GM19455 (cell line): ENCODE measurements around the gene EIF2B4.
"Not testable (repeated sequence)": the region's sequence is repeated elsewhere in the genome, so short reads cannot be mapped to it uniquely, and the experiment has no call there.

Experiments
- ATAC-seq: cut with Tn5 transposase; IDR thresholded peaks from one replicate; pipeline ENCODE4 v1.9.1; 2021; ENCODE audit not compliant: unreplicated experiment

The EIF2B4 gene

DNA sequence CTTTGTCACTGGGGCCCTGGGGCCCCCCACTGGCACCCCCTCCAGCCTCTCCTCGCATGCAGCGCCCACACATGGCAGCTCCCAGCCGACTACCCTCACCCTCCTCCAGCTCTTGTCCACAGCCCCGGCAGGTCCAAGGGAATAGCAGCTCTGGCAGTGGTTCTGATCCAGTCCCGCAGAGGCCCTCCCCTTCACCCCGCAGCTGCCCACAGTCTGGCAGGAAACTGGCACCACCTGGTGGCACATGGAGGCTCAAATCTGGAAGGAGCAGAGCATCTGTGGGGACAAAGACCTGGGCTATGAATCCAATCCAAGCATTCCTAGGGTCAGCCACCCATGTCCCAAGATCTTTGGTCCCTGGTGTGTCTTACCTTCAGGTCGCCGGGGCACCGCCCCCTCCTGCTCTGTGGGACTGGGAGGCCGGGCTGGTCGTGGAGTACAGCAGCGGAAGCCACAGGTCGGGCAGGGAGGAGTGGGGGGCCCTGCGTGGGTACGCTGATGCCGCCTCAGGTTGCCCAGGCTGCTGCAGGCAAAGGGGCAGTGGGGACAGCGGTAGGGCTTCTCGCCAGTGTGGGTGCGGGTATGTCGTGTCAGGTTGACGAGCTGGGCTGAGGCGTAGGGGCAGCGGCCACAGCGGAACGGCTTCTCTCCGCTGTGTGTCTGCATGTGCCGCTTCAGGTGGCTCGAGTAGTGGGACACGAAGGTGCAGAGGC, 8.1 kb upstream of the EIF2B4 start:
- ATAC-seq: no peak

DNA sequence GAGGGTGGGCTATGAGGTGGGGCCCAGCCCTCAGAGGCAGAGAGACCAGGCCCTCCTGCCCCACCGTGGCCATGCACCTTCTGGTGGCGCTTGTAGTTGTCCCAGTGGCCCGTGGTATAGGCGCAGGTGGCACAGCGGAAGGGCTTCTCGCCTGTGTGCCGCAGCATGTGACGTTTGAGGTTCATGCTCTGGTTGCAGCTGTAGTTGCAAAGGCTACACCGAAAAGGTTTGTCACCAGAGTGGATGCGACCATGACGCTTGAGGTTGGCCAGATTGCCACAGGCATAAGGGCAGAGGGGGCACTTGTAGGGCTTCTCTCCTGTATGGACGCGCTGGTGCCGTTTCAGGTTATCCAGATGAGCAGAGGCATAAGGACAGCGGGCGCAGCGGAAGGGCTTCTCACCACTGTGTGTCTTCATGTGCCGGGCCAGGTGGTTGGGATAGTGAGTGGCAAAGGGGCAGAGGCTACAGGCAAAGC, 7.5 kb upstream of the EIF2B4 start:
- no peak for ATAC-seq

DNA sequence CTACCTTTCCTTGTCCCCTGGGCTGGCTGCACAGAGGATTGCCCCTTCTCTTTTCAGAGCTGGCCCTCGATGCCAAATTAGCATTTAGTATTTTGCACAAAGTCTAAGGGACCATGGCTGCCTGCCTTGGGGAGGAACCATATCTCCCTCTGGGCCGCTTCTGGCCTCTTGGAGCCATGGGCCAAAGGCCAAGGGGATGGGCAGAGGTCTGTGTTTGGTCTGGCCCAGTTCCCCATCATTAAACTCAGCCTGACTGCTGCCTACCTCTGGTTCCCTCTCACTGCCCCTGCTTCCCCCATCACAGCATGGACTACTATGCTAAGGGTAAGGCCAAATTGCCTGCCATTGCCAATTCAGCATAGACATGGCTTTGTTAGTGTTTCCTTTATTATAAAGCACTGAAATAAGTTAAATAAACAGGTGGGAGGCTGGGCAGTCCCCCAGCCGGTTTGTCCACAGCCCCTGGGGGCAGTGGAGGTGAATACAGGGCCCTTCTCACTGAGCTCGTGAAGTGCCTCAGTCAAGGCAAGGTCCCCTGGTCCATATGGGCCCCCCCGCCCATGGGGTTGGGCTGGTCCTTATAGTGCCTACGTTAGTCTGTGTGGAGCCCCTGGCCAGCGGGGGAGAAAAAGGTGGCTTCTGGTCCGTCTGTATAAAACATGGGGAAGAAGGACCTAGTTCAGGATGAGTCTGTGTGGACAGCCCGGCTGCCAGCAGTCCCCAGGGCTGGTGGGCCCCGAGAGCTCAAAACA, 6.9 kb upstream of the EIF2B4 start:
- no peak for ATAC-seq

DNA sequence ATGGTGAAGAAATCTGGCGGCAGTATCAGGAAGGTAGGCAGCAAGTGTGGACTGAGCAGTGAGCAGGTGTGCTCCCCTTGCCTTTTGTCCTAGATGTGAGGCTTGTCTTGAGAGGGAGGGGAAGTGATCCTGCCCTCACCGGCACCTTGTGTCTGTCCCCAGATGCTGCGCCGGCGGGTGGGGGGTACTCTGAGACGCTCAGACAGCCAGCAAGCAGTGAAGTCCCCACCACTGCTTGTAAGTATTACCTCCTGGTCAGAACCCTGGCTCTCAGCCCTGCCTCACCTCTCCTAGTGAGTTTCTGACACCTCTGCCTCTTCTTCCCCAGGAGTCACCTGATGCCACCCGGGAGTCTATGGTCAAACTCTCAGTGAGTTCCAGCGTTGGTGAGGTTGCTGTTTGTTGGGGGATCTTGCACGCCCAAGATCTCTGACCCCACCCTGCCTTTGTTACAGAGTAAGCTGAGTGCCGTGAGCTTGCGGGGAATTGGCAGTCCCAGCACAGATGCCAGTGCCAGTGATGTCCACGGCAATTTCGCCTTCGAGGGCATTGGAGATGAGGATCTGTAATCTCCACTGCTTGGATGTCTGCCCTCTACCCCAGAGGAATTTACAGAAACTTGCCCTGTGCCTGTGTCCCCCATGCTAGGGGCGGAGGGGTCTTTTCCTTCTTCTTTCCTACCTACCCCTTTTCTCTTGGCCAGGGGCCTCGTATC, 6.2 kb upstream of the EIF2B4 start:
- ATAC-seq: no peak

DNA sequence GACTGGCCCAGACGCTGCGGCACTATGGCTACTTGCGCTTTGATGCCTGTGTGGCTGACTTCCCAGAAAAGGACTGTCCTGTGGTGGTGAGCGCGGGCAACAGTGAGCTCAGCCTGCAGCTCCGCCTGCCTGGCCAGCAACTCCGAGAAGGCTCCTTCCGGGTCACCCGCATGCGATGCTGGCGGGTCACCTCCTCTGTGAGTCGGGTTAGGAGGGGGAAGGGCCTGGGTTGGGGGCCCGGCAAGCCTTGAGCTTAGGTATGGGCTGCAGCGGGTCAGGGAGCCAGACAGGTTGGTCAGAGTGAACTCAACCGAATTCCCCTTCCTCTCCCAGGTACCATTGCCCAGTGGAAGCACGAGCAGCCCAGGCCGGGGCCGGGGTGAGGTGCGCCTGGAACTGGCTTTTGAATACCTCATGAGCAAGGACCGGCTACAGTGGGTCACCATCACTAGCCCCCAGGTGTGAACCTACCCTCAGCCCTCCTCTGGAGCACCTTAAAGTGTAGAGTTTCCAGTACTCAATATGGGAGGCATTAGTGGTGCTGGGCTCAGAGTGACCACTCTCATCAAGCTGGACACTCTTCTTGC, 5.5 kb upstream of the EIF2B4 start:
- ATAC-seq: no peak

DNA sequence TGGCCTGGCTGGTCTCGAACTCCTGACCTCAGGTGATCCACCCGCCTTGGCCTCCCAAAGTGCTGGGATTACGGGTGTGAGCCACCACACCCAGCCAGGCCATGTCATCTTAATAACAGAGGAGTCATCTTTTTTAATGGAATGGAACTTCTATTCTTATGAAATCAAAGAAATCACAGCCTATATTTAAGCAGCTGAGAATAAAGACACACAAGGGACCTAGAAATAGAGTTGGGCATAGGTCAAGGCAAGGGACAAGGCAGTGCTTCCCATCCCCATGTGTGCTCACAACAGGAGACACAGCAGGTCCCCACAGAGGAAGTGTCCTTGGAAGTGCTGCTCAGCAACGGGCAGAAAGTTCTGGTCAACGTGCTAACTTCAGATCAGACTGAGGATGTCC, 3.4 kb upstream of the EIF2B4 start:
- ATAC-seq: no peak

DNA sequence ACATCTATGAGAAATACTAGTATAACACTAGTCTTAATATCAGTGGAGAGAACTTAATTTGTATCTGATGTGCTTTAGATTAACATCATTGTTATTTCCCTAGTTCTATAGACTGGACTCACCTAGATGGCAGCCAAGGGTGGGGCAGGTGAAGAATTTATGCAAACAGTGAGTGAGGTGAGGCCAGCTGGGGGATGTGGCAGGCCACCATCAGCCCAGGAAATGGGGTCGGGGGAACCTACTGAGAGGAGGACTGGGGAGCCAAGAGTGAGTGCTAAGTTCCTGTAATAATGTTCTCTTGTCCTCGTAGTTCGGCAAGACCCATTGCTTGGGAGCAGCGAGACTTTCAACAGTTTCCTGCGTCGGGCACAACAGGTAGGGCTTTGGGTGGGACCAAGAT, 2.8 kb upstream of the EIF2B4 start:
- ATAC-seq: no peak

DNA sequence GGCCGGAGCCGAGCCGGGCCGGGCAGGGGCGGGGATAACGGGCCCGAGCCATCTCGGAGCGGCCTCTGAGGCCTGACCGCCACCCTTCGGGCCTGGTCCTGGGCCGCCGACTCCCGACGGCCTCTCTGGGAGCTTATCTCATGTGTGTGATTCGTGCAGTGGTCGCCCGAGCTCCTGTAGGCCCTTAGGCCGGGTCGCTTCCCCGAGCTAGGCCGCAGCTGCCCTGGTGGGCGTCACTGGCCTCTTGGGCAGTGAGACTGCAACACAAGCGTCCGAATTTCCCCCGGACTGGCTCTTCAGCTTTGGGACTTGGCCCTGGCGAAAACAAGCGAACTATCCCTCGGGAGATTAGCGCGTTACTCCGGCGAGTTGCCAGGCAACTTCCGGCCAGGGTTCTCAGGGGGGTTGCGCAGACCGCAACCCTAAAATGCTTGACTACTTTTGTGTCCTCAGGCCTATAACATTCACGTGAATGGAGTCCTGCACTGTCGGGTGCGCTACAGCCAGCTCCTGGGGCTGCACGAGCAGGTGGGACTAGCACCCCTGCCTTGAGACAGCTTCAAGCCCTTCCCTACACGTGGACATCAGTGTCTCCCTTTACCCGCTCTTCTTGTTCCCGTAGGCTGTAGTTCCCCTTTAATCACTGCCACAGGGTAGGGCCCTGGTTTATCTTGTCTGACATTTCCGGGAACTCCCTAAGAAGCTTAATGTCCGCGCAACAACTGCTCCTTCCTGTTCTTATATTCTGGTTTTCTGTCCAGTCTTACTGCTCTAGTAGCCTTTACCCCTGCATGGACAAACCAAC, 880 bp upstream of the EIF2B4 start:
- peak; percentile 38 for ATAC-seq

DNA sequence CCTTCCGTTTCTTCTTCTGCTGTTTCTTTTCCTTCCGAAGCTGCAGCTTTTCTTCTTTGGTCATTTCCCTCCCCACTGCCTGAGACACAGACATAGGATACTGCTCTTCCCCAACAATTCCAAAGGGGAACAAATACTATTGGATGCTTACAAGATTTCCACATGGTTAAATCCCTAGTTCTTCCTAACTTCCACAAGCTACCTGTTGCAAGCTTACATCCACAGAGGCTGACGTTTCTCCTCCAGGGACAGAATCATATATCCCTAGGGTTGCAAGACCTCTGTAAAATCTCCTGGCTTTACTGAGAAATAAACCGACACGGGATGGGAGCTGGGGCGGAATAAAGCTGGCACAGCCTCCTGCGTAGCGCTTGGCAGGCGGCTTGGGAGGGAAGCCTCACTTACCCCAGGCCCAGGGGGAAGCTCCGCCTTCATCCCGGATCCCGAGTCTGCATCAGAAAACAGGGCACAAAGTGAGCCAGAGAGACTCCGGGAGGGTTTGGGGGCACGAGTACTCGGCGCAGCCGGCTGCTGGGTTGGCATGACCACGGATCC, 590 bp downstream of the EIF2B4 start:
- ATAC-seq: peak; percentile 16

DNA sequence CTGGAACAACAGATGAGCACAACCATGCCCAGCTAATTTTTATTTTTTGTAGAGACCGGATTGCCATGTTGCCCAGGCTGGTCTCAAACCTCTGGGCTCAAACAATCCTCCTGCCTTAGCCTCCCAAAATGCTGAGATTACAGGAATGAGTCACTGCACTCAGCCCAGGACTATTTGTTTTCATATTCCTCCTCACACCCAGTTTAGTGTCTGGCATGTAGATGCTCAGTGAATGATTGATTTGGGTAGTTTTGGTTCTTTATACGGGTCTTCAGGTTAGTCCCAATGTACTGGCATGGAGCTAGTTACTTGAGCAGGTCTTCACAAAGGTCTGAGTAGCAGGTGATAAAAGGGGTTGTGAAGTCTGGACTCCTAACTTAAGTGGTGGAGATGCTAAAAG, 6.2 kb downstream of the EIF2B4 start:
- no peak for ATAC-seq

DNA sequence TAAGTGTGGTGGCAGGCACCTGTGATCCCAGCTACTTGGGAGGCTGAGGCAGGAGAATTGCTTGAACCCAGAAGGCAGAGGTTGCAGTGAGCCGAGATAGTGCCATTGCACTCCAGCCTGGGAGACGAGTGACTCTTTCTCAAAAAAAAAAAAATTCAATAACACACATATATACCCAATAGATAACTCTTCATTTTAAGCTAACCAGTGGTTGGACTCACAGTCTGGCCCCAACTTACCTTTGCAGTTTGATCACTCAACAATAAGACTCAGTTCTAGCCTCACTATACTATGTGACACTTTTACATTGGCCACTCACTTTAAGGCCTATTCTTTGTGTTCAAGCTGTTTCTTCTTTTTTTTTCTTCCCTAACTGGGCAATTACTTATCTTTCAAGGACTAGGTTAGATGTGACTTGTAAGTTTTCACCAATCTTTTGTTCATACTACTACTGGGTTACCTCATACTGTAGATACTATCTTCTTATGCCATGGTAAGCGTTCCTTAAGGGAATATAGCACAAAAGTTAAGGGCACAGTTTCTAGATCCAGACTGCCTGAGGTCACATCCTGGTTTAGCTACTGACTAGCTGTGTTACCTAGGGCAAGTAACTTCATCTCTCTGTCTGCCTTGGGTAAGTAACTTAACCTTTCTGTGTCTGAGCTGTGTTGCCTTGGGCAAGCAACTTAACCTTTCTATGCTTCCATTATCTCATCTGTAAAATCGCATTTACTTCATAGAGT, 7.3 kb downstream of the EIF2B4 start:
- no peak for ATAC-seq

DNA sequence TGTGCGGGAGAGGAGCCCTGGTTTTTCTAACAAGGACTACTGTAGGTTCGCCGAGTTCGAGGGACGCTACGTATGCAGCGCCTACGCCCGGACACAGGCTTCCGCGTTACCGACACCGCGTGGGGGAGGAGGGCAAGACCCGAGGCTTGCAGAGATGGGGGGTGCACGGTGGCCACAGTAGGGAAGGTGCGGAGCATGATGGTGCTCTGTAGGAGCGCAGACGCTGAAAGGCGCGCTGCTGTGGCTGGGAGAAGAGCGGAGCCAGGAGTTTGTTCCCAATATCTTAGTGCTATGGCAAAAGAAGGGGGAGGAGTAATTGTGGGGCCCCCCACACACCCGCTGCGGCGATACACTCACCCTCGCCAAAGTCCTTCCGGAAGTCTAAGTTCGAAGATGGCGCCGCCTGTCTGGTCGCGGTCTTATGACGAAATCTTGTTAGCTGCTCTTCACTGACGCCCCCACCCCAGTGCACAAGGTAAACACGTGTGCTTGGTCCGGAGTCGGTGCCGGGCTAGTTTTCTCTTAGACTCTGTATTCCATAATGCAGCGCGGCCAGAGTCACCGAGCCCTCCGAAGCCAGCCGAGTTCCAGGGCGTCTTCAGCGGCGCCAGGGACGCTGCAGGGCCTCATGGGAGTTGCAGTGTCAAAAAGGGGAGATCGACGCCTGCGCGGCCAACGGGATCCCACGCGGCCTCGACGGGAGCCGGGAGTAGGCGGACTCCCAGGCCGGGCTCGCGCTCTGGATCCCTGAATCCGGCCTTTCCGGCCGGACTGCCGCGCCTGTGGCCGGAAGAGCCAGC, 13.6 kb downstream of the EIF2B4 start, which contains the start of gene GTF3C2:
Gene GTF3C2 (minus strand): TSS at position 383 of the 800 bp plus-strand sequence. CDS start 13,210 bp downstream, outside the sequence.
- ATAC-seq: peak; percentile 85

DNA sequence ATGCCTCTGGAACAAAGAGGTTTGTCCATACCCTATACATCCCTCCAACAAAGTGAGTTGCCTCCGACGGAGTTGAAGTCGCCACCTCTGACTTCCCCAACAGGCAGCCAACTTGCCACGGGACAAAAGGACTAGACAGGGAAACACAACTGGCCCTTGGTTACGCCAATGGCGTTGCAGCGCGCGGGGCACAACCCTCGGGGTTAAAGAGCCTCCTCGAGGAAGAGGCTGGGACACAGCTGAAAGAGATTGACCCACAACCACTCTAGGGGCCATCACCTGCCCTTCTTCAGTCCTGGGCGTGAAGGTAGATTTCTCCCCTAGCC, 14.1 kb downstream of the EIF2B4 start:
- ATAC-seq: peak; percentile 33

DNA sequence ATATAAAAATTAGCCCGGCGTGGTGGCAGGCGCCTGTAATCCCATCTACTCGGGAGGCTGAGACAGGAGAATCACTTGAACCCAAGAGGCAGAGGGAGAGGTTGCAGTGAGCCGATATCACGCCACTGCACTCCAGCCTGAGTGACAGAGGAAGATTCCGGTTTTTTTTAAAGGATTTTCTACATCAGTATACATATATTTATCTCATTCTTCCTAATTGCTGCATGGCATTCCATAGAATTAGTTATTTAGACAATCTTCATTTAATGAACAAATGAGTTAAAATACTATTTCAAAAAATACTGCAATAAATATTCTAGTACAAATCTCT, 15.6 kb downstream of the EIF2B4 start:
- no peak for ATAC-seq

DNA sequence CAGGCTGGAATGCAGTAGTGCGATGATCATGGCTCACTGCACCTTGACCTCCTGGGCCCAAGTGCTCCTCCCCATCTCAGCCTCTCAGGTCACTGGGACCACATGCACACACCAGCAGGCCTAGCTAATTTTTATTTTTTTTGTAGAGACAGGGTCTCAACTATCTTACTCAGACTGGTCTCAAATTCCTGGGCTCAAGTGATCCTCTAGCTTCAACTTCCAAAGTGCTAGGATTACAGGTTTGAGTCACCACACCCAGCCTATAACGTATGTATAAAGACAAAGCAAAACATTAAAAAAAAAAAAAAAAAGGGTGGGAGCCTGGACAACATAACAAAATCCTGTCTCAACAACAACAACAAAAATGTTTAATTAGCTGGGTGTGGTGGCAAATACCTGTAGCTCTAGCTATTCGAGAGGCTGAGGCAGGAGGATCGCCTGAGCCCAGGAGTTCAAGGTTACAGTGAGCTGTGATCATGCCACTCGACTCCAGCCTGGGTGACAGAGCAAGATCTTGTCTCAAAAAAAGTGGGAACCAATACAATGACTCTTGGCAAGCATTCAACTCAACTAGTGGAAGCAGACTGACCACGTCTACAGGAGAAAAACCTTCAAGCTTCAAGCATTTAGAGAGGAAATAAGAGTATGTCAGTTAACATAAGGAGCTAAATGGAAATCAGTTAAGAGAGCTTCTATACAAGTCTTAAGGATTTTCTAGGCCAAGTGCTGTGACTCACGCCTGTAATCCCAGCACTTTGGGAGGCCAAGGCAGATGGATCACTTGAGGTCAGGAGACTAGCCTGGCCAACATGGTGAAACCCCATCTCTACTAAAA, 16.2 kb downstream of the EIF2B4 start:
- no peak for ATAC-seq

DNA sequence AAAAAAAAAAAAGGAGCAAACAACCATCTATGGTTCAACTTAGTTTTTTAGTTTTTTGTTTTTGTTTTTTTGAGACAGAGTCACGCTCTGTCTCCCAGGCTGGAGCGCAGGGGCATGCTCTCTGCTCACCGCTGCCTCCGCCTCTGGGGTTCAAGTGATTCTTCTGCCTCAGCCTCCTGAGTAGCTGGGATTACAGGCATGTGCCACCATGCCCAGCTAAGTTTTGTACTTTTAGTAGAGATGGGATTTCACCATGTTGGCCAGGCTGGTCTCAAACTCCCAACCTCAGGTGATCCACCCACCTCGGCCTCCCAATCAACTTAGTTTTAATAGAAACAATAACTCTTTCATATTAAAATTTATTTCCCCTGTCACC, 16.8 kb downstream of the EIF2B4 start:
- ATAC-seq: not testable (repeated sequence)

DNA sequence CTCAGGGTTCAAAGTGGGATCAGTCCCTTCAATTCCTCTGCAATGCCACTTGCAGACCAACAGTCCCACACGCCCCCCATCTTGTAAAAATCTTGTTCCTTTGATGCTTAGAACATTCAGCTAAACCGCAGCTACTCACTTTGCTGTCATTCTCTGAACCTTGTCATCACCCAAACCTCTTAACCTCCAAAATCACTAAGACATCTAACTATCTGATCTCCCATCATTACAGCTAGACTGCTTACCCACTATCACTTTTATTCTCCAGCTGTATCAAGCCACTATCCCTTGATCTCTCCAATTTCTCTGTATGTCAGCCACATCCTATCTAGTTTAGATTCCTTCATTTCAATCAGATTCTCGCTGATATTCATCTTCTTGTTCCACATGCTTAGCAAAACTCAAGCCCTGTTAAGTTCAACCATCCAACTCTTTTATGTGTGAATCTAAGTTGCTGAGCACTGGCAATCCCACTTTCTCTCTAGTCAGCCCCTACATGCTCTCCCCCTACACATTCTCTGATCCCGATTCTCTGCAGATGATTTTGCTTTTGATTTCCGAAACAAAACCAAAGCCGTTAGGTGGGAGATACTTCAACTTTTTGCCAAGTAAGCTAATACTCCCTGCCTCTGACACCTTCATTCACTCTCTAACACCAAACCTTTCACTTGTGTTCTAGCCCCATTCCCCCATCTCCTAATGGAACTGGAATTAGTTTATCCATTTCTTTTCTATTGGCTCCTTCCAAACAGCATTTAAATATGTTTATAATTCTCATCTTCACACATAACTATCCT, 18.1 kb downstream of the EIF2B4 start:
- ATAC-seq: no peak
